HCT116 (cell line): ENCODE measurements around the gene RNGTT. TPM values are rescaled to one million over a fixed set of nuclear protein-coding genes. Genes with fewer than 3 reads are reported as not detected.

Experiments
- ATAC-seq: fragments of 200-7000 bp; cut with Tn5 transposase; 2 replicates; pipeline ENCODE4 v1.9.1; 2020; ENCODE audit warnings: mild to moderate bottlenecking, moderate library complexity
- BruUV-seq: library from RNA; stranded (reverse); fragments of 400-500 nt; replicated peaks from 2 replicates; lab custom pipeline; 2021; lab: Mats Ljungman, UMichigan
- CTCF ChIA-PET: fragments of 300-600 bp; sonication (Branson Sonifier 250); formaldehyde crosslinking; loops from one replicate; lab custom pipeline; 2021; ENCODE audit warnings: antibody characterized with exemption; lab: Charles Lee
- POLR2A ChIA-PET: fragments of 300-600, 350-600 bp; sonication (Branson Sonifier 250); formaldehyde crosslinking; loops from one replicate; lab custom pipeline; 2021; ENCODE audit warnings: antibody characterized with exemption; lab: Charles Lee
- RAD21 ChIA-PET, 2 experiments: fragments of 300-600 bp; sonication (Branson Sonifier 250); formaldehyde crosslinking; loops; one replicate each; lab custom pipeline; 2023; ENCODE audit warnings: low total read pairs in 2 of 2; ENCODE audit not compliant: uncharacterized antibody in 2 of 2, unreplicated experiment in 2 of 2, low non-redundant PET in 1 of 2; lab: Charles Lee
- DNase-seq: peaks from one replicate; pipeline ENCODE4 v3.0.0-alpha.2; 2010; ENCODE audit warnings: low read depth, low spot score
- H2AFZ ChIP-seq: fragments of 200-600 bp; shearing (Covaris generic), sonication (generic); 2 replicates; pipeline ENCODE4 v1.6.1; 2017; ENCODE audit warnings: low read depth, mixed run types, mixed read lengths, antibody characterized with exemption, low read length; ENCODE audit not compliant: poor library complexity, severe bottlenecking
- H3K27ac ChIP-seq: 2 replicates; pipeline ENCODE4 v1.5.1; 2012; ENCODE audit warnings: low read depth, low read length
- H3K27me3 ChIP-seq: fragments of 200-600 bp; sonication (generic); 2 replicates; pipeline ENCODE4 v1.6.1; 2016; ENCODE audit warnings: mixed run types, low read length, mixed read lengths; ENCODE audit not compliant: insufficient read depth
- H3K36me3 ChIP-seq, 2 experiments: fragments of 200-500 bp in 1 of 2; fragments of 200-600 bp in 1 of 2; sonication (Bioruptor generic) in 1 of 2; sonication (generic) in 1 of 2; 2 replicates each; pipeline versions ENCODE4 v1.5.1 to v1.6.1; 2014 to 2016; ENCODE audit warnings: low read length in 2 of 2, inconsistent platforms in 1 of 2, mixed read lengths in 1 of 2, mixed run types in 1 of 2; ENCODE audit not compliant: insufficient read depth in 2 of 2, control insufficient read depth in 1 of 2
- H3K4me1 ChIP-seq, 2 experiments: fragments of 200-600 bp in 1 of 2; sonication (generic) in 1 of 2; 2 replicates each; pipeline versions ENCODE4 v1.5.1 to v1.6.1; 2012 to 2017; ENCODE audit warnings: low read length in 2 of 2, inconsistent platforms in 1 of 2, mild to moderate bottlenecking in 1 of 2, mixed read lengths in 1 of 2, mixed run types in 1 of 2, moderate library complexity in 1 of 2; ENCODE audit not compliant: insufficient read depth in 2 of 2, control insufficient read depth in 1 of 2
- H3K4me2 ChIP-seq: fragments of 200-600 bp; sonication (generic); 2 replicates; pipeline ENCODE4 v1.6.1; 2017; ENCODE audit warnings: mixed run types, low read length, mixed read lengths
- H3K4me3 ChIP-seq, 2 experiments: fragments of 200-600 bp in 1 of 2; sonication (generic) in 1 of 2; replicated peaks in 1 of 2; 2 replicates each; pipeline ENCODE4 v1.5.1; 2011 to 2016; ENCODE audit warnings: low read length in 2 of 2, control low read depth in 1 of 2, low read depth in 1 of 2, mild to moderate bottlenecking in 1 of 2, mixed read lengths in 1 of 2, mixed run types in 1 of 2
- H3K79me2 ChIP-seq: fragments of 200-600 bp; sonication (generic); 2 replicates; pipeline ENCODE4 v1.6.1; 2017; ENCODE audit warnings: mild to moderate bottlenecking, mixed run types, low read length, moderate library complexity, mixed read lengths; ENCODE audit not compliant: insufficient read depth
- H3K9ac ChIP-seq: fragments of 200-600 bp; sonication (generic); 2 replicates; pipeline ENCODE4 v1.6.1; 2016; ENCODE audit warnings: low read length, mixed read lengths
- H3K9me2 ChIP-seq: fragments of 200-600 bp; sonication (generic), shearing (Covaris generic); 2 replicates; pipeline ENCODE4 v1.6.1; 2017; ENCODE audit warnings: mixed run types, mild to moderate bottlenecking, moderate library complexity; ENCODE audit not compliant: insufficient read depth
- H3K9me3 ChIP-seq, 2 experiments: fragments of 200-500 bp in 1 of 2; fragments of 200-600 bp in 1 of 2; sonication (Bioruptor generic) in 1 of 2; sonication (generic) in 1 of 2; 2 replicates each; pipeline ENCODE4 v1.6.1; 2014 to 2017; ENCODE audit warnings: low read length in 2 of 2, mixed read lengths in 2 of 2, inconsistent platforms in 1 of 2, low read depth in 1 of 2, mild to moderate bottlenecking in 1 of 2, mixed run types in 1 of 2, moderate library complexity in 1 of 2; ENCODE audit not compliant: control insufficient read depth in 1 of 2, insufficient read depth in 1 of 2
- H4K20me1 ChIP-seq: fragments of 200-600 bp; sonication (generic), shearing (Covaris generic); 2 replicates; pipeline ENCODE4 v1.6.1; 2017; ENCODE audit warnings: mixed run types, mild to moderate bottlenecking, moderate library complexity; ENCODE audit not compliant: insufficient read depth
- CEBPB ChIP-seq: IDR thresholded peaks from 2 replicates; pipeline ENCODE4 v1.6.1; 2012; ENCODE audit warnings: low read depth
- ELF1 ChIP-seq: IDR thresholded peaks from 2 replicates; pipeline ENCODE4 v1.6.1; 2012; ENCODE audit warnings: low read depth, borderline replicate concordance
- EZH2 ChIP-seq: fragments of 200-600 bp; sonication (generic); IDR thresholded peaks from 2 replicates; pipeline ENCODE4 v1.6.1; 2017; ENCODE audit warnings: antibody characterized with exemption, mixed run types
- EZH2phosphoT487 ChIP-seq: fragments of 200-600 bp; IDR thresholded peaks from 2 replicates; pipeline ENCODE4 v1.6.1; 2018; ENCODE audit warnings: antibody characterized with exemption, borderline replicate concordance
- FOSL1 ChIP-seq: IDR thresholded peaks from 2 replicates; pipeline ENCODE4 v1.6.1; 2012; ENCODE audit warnings: low read depth
- JUND ChIP-seq: IDR thresholded peaks from 2 replicates; pipeline ENCODE4 v1.6.1; 2012
- POLR2A ChIP-seq: IDR thresholded peaks from 2 replicates; pipeline ENCODE4 v1.7.0; 2011; ENCODE audit warnings: borderline replicate concordance; ENCODE audit not compliant: insufficient read depth, insufficient read length; ENCODE audit errors: extremely low read depth
- POLR2AphosphoS5 ChIP-seq: IDR thresholded peaks from 2 replicates; pipeline ENCODE4 v1.6.1; 2011; ENCODE audit warnings: mild to moderate bottlenecking, low read depth, low read length, moderate library complexity
- RAD21 ChIP-seq: IDR thresholded peaks from 2 replicates; pipeline ENCODE4 v1.6.1; 2012; ENCODE audit warnings: low read depth, mild to moderate bottlenecking
- SIN3A ChIP-seq: IDR thresholded peaks from 2 replicates; pipeline ENCODE4 v1.6.1; 2012; ENCODE audit warnings: low read depth
- SP1 ChIP-seq: IDR thresholded peaks from 2 replicates; pipeline ENCODE4 v1.6.1; 2012; ENCODE audit warnings: low read depth
- SRF ChIP-seq: IDR thresholded peaks from 2 replicates; pipeline ENCODE4 v1.6.1; 2012; ENCODE audit warnings: low read depth
- TCF7L2 ChIP-seq: IDR thresholded peaks from 2 replicates; pipeline ENCODE4 v1.7.0; 2011; ENCODE audit warnings: borderline replicate concordance, inconsistent platforms; ENCODE audit not compliant: insufficient read depth, insufficient read length; ENCODE audit errors: extremely low read depth
- YY1 ChIP-seq: IDR thresholded peaks from 2 replicates; pipeline ENCODE4 v1.6.1; 2011; ENCODE audit warnings: low read length, low read depth, moderate library complexity, mild to moderate bottlenecking; ENCODE audit not compliant: insufficient replicate concordance; ENCODE audit errors: extremely low read depth
- ZFX ChIP-seq: fragments of 450-650 bp; IDR thresholded peaks from 2 replicates; pipeline ENCODE4 v1.6.1; 2017
- intact Hi-C: fragments of 100-400 bp; cut with micrococcal nuclease; formaldehyde crosslinking; loops from 2 replicates; pipeline ENCODE4 v1.10.0; 2022
- total RNA-seq: library from RNA; stranded (reverse); gene quantifications from one replicate; pipeline ENCODE4 v1.2.1, GENCODE V29; 2021; ENCODE audit not compliant: unreplicated experiment
- TF ChIP-seq, protein P1 (sequence below): IDR thresholded peaks from 2 replicates; pipeline ENCODE4 v1.6.1; 2012
- TF ChIP-seq, protein P2 (sequence below): IDR thresholded peaks from 2 replicates; pipeline ENCODE4 v1.6.1; 2012; ENCODE audit warnings: low read depth
- TF ChIP-seq, protein P3 (sequence below), 3 experiments: fragments of 200-600 bp in 1 of 3; sonication (generic) in 1 of 3; IDR thresholded peaks in 2 of 3; conservative IDR thresholded peaks in 1 of 3; 2 replicates each; pipeline ENCODE4 v1.5.1; 2012 to 2017; ENCODE audit warnings: low read depth in 2 of 3, low read length in 2 of 3, antibody characterized with exemption in 1 of 3, borderline replicate concordance in 1 of 3, control low read depth in 1 of 3, mild to moderate bottlenecking in 1 of 3, mixed read lengths in 1 of 3, mixed run types in 1 of 3, moderate library complexity in 1 of 3; ENCODE audit not compliant: insufficient read depth in 1 of 3

RNGTT gene
- total RNA-seq, 1 experiment from 2014 or later = 23.0 TPM

DNA sequence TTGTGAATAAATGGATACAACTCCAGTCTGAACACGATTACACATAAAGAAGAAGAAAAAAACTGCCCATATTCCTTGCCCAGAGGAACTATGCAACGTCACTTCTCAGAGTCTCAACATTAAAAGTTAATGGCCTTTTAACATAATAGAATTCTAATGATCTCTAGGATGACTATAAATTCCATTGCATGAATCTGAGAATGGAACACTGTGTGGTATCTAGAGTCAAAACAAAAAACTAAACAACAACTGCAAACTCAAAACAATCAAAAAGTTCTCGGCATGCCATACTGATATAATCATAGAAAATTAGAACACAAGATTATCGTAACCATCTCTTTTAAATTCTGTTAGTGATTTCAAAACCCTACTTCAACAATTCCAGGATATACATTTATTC lies 283.6 kb downstream of the RNGTT start:
- H3K27me3 ChIP-seq = no peaks in the 10 kb centered on the region
- DNase-seq = no peak
- H3K9me3 ChIP-seq = no peaks in the 10 kb centered on the region
- no TSS peak for BruUV-seq
- no peak overlapping the region for H3K4me2 ChIP-seq
- no peak overlapping the region for H3K9ac ChIP-seq
- POLR2A ChIA-PET = no interaction called here
- H3K4me1 ChIP-seq = 0 out of 4 replicates have a peak, but pooled peaks cover 0 to 2% of the 10 kb centered on the region in 2 experiments
- no peaks in the 10 kb centered on the region for H3K9me2 ChIP-seq
- intact Hi-C loops = no loop called here
- no peak overlapping the region for H2AFZ ChIP-seq
- TF ChIP-seq JUND (no peak), SP1 (no peak), TCF7L2 (no peak), SIN3A (no peak), EZH2phosphoT487 (no peak), FOSL1 (no peak), RAD21 (no peak), YY1 (no peak), ZFX (no peak), ELF1 (no peak), CEBPB (no peak), POLR2A (no peak), SRF (no peak), EZH2 (no peak), POLR2AphosphoS5 (no peak)
- TF ChIP-seq, protein P1, sequence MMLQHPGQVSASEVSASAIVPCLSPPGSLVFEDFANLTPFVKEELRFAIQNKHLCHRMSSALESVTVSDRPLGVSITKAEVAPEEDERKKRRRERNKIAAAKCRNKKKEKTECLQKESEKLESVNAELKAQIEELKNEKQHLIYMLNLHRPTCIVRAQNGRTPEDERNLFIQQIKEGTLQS = no peak
- TF ChIP-seq, protein P2, sequence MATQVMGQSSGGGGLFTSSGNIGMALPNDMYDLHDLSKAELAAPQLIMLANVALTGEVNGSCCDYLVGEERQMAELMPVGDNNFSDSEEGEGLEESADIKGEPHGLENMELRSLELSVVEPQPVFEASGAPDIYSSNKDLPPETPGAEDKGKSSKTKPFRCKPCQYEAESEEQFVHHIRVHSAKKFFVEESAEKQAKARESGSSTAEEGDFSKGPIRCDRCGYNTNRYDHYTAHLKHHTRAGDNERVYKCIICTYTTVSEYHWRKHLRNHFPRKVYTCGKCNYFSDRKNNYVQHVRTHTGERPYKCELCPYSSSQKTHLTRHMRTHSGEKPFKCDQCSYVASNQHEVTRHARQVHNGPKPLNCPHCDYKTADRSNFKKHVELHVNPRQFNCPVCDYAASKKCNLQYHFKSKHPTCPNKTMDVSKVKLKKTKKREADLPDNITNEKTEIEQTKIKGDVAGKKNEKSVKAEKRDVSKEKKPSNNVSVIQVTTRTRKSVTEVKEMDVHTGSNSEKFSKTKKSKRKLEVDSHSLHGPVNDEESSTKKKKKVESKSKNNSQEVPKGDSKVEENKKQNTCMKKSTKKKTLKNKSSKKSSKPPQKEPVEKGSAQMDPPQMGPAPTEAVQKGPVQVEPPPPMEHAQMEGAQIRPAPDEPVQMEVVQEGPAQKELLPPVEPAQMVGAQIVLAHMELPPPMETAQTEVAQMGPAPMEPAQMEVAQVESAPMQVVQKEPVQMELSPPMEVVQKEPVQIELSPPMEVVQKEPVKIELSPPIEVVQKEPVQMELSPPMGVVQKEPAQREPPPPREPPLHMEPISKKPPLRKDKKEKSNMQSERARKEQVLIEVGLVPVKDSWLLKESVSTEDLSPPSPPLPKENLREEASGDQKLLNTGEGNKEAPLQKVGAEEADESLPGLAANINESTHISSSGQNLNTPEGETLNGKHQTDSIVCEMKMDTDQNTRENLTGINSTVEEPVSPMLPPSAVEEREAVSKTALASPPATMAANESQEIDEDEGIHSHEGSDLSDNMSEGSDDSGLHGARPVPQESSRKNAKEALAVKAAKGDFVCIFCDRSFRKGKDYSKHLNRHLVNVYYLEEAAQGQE = no peak
- TF ChIP-seq, protein P3, sequence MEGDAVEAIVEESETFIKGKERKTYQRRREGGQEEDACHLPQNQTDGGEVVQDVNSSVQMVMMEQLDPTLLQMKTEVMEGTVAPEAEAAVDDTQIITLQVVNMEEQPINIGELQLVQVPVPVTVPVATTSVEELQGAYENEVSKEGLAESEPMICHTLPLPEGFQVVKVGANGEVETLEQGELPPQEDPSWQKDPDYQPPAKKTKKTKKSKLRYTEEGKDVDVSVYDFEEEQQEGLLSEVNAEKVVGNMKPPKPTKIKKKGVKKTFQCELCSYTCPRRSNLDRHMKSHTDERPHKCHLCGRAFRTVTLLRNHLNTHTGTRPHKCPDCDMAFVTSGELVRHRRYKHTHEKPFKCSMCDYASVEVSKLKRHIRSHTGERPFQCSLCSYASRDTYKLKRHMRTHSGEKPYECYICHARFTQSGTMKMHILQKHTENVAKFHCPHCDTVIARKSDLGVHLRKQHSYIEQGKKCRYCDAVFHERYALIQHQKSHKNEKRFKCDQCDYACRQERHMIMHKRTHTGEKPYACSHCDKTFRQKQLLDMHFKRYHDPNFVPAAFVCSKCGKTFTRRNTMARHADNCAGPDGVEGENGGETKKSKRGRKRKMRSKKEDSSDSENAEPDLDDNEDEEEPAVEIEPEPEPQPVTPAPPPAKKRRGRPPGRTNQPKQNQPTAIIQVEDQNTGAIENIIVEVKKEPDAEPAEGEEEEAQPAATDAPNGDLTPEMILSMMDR (IDR thresholded peaks at IDR 0.05 in 2 of 3, conservative IDR thresholded peaks at IDR 0.05 in 1 of 3; ENCODE audit: borderline replicate concordance in 1 of 3, insufficient read depth in 1 of 3, low read depth in 2 of 3, low read length in 2 of 3) = no peak
- H3K79me2 ChIP-seq = no peaks in the 10 kb centered on the region
- no peak for ATAC-seq
- RAD21 ChIA-PET = no interaction called here
- H3K4me3 ChIP-seq = no peak overlapping the region
- H3K36me3 ChIP-seq = no peaks in the 10 kb centered on the region
- H3K27ac ChIP-seq = no peak overlapping the region
- CTCF ChIA-PET = no interaction called here
- H4K20me1 ChIP-seq = no peaks in the 10 kb centered on the region
